Measurements from ENCODE around the gene PDE4A.

- TF ChIP-seq CTCF (IDR thresholded peaks at IDR 0.05; ENCODE audit: low read length) (no peak), EZH2 (IDR thresholded peaks at IDR 0.05; ENCODE audit: borderline replicate concordance, low read length) (no peak)
Measured at GRCh38 chr19:10467104-10467706, 46.9 kb downstream of the PDE4A start.
